Suprapubic skin (tissue), 4 donors: ENCODE measurements around the gene PIGQ. TPM values are rescaled to one million over a fixed set of nuclear protein-coding genes. Genes with fewer than 3 reads are reported as not detected.

Source experiments
- DNase-seq, 2 donors: peaks; one replicate each; pipeline ENCODE4 v3.0.0-alpha.2; 2019; ENCODE audit warnings: low spot score in 2 of 2
- H3K27ac ChIP-seq: fragments of 200-600 bp; sonication (generic); one replicate; pipeline ENCODE4 v1.5.1; 2019
- H3K27me3 ChIP-seq: fragments of 200-600 bp; sonication (generic); one replicate; pipeline ENCODE4 v1.5.1; 2019
- H3K36me3 ChIP-seq: fragments of 200-600 bp; sonication (generic); one replicate; pipeline ENCODE4 v1.5.1; 2019
- H3K4me1 ChIP-seq: fragments of 200-600 bp; sonication (generic); one replicate; pipeline ENCODE4 v1.5.1; 2019
- H3K4me3 ChIP-seq: fragments of 200-600 bp; sonication (generic); one replicate; pipeline ENCODE4 v1.5.1; 2019; ENCODE audit warnings: mild to moderate bottlenecking
- H3K9me3 ChIP-seq: fragments of 200-600 bp; sonication (generic); one replicate; pipeline ENCODE4 v1.5.1; 2019
- EP300 ChIP-seq: sonication (generic); formaldehyde crosslinking; IDR thresholded peaks from one replicate; pipeline ENCODE4 v1.6.1; 2017; ENCODE audit warnings: antibody characterized with exemption
- POLR2A ChIP-seq, 2 donors: fragments of 450-650 bp; IDR thresholded peaks; one replicate each; pipeline ENCODE4 v1.6.1; 2017; ENCODE audit warnings: antibody characterized with exemption in 2 of 2, mild to moderate bottlenecking in 2 of 2, moderate library complexity in 2 of 2
- POLR2AphosphoS5 ChIP-seq, 3 donors: sonication (generic); formaldehyde crosslinking; IDR thresholded peaks; one replicate each; pipeline ENCODE4 v1.6.1; 2017; ENCODE audit warnings: antibody characterized with exemption in 3 of 3
- WGBS: methylation state at CpG from one replicate; pipeline ENCODE4 v1.1.5; 2018; 5-methylcytosine and 5-hydroxymethylcytosine counted together
- total RNA-seq, 4 donors: library from RNA; depleted of rRNA; stranded (reverse); fragments of >200 nt; gene quantifications; one replicate each; pipeline ENCODE4 v1.1.0, GENCODE V29; 2016
- TF ChIP-seq, protein P1 (sequence below), 2 donors: fragments of 200-600 bp in 1 of 2; fragments of 450-650 bp in 1 of 2; sonication (generic) in 1 of 2; IDR thresholded peaks; one replicate each; pipeline ENCODE4 v1.5.1; 2016 to 2019; ENCODE audit warnings: antibody characterized with exemption in 2 of 2, mild to moderate bottlenecking in 1 of 2, moderate library complexity in 1 of 2

Gene PIGQ
- total RNA-seq, 4 donors from 2014 or later = 36.9 to 54.6 (median 44.1) TPM

DNA sequence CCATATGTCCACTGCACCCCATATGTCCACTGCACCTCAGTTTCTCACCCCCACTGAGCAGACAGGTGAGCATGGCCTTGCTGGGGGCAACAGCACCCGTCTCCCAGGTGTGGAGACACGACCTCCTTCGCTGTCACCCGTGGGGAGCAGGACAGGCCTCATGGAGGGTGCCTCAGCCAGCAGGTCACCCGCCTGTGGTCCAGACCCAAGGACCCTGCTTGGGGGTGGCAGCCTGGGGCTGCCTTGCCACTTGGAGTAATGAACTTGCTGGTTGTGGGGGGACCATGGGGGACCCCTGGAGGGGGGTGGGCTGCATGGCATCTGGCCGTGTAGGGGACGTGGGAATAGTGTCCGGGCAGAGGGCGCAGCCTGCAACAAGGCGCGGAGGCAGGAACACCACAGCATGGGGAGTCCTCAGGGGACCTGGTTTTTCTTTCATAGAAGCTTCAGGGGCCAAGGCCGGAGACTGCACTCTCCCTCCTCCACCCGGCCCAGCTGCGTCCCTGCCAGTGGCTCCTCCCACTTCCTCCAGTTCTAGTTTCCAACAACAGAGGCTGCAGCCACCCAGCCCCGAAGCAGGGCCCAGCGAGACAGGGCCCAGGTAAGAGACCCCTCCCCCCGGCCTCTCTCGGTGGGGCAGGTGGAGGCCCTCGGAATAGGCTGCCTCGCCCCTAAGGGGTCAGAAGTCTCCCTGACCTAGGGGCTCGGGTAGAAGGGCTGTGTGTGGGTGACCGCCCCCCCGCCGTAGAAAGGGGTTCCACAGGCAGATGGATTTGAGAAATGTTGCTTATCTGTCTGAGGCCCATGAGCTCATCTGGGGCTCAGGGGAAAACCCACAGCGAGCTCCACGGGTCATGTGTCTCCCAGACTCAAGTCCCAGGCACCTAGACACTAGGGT is 3.0 kb upstream of the PIGQ start, which contains the start of gene NHLRC4:
TSS of gene NHLRC4 (plus strand) at position 531 of the 898 bp plus-strand sequence. CDS start 1,043 bp downstream, outside the sequence.
- H3K36me3 ChIP-seq = no peaks in the 10 kb centered on the region
- no peak for DNase-seq
- peak within 1 kb of the TSS; percentile 32 for H3K4me3 ChIP-seq
- peaks cover 11% of the 10 kb centered on the region for H3K27me3 ChIP-seq
- no peak within 1 kb of the TSS for H3K27ac ChIP-seq
- 41% methylated on average over 8 of the region's 26 CpGs for WGBS
- TF ChIP-seq, protein P1, sequence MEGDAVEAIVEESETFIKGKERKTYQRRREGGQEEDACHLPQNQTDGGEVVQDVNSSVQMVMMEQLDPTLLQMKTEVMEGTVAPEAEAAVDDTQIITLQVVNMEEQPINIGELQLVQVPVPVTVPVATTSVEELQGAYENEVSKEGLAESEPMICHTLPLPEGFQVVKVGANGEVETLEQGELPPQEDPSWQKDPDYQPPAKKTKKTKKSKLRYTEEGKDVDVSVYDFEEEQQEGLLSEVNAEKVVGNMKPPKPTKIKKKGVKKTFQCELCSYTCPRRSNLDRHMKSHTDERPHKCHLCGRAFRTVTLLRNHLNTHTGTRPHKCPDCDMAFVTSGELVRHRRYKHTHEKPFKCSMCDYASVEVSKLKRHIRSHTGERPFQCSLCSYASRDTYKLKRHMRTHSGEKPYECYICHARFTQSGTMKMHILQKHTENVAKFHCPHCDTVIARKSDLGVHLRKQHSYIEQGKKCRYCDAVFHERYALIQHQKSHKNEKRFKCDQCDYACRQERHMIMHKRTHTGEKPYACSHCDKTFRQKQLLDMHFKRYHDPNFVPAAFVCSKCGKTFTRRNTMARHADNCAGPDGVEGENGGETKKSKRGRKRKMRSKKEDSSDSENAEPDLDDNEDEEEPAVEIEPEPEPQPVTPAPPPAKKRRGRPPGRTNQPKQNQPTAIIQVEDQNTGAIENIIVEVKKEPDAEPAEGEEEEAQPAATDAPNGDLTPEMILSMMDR (IDR thresholded peaks at IDR 0.05) = no peak
- no peak for TF ChIP-seq POLR2AphosphoS5 (IDR thresholded peaks at IDR 0.05)
- TF ChIP-seq EP300 = no peak
- no peak for TF ChIP-seq POLR2A (IDR thresholded peaks at IDR 0.05)
- H3K4me1 ChIP-seq = peaks cover 58% of the 10 kb centered on the region
- no peaks in the 10 kb centered on the region for H3K9me3 ChIP-seq

DNA sequence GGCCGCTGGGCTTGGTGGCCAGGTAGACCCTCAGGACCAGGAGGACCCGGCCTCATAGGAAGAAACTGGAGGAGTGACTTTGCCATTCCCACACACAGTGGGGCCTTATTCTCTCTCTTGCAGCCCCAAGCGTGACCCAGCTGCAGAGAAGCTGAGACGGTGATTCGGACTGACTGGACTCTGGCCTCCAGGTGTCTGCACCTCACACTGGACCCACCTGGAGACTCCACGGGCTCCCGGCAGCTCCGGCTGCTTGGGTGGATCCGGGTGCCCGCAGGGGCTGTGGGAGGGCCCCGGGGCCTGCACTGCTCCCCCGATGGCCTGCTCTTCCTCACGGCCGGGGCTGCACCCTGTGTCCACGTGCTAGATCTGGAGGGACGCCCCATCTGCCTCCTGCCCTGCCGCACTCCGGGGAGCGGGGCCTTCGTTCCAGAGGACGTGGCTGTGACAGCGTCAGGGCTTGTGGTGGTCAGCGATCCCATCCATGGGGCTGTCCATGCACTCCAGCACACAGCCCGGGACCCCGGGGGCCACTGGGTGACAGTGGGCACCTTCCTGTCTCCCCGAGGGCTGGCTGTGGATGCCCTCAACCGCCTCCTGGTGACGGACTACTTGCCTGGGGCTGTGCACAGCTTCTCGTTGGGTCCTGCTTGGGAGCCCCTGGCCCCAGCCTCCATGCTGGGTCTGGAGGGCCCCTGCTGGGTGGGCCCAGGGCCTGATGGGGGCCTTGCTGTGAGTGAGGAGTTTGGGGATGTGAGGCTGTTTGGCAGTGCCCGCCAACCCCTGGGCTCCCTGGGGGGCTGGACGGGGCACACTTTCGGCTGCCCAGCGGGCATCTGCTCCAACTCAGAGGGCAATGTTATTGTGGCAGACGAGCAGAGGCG is 2.2 kb upstream of the PIGQ start:
- Histone ChIP-seq H3K27ac (no peak overlapping the region), H3K36me3 (no peaks in the 10 kb centered on the region), H3K9me3 (no peaks in the 10 kb centered on the region), H3K27me3 (peaks cover 5% of the 10 kb centered on the region), H3K4me1 (peaks cover 58% of the 10 kb centered on the region), H3K4me3 (peak overlapping the region; percentile 32)
- TF ChIP-seq POLR2AphosphoS5 (IDR thresholded peaks at IDR 0.05) (no peak), POLR2A (IDR thresholded peaks at IDR 0.05) (no peak), EP300 (no peak)
- TF ChIP-seq, protein P1 (IDR thresholded peaks at IDR 0.05) = no peak
- DNase-seq = no peak
- 86% methylated on average over 20 of the region's 35 CpGs for WGBS

GRCh38 chr16:568401-569258 is 1.1 kb upstream of the PIGQ start:
- peaks cover 2% of the 10 kb centered on the region for H3K36me3 ChIP-seq
- H3K27me3 ChIP-seq = no peaks in the 10 kb centered on the region
- H3K4me3 ChIP-seq = peak overlapping the region; percentile 80
- H3K4me1 ChIP-seq = peaks cover 58% of the 10 kb centered on the region
- 49% methylated on average over 9 of the region's 11 CpGs for WGBS
- H3K9me3 ChIP-seq = no peaks in the 10 kb centered on the region
- DNase-seq = no peak
- H3K27ac ChIP-seq = peak overlapping the region; percentile 74
- TF ChIP-seq POLR2A (IDR thresholded peaks at IDR 0.05) (no peak), POLR2AphosphoS5 (IDR thresholded peaks at IDR 0.05) (no peak), EP300 (no peak)
- TF ChIP-seq, protein P1 (IDR thresholded peaks at IDR 0.05) = no peak

- Histone ChIP-seq H3K4me3 (no peak overlapping the region), H3K27ac (no peak overlapping the region), H3K36me3 (peaks cover 27% of the 10 kb centered on the region), H3K27me3 (no peaks in the 10 kb centered on the region), H3K9me3 (no peaks in the 10 kb centered on the region), H3K4me1 (peaks cover 27% of the 10 kb centered on the region)
- no peak for DNase-seq
- WGBS = 90% methylated on average over 8 of the region's 27 CpGs
- TF ChIP-seq, protein P1 (IDR thresholded peaks at IDR 0.05) = no peak
- TF ChIP-seq EP300 = no peak
- no peak for TF ChIP-seq POLR2A (IDR thresholded peaks at IDR 0.05)
- no peak for TF ChIP-seq POLR2AphosphoS5 (IDR thresholded peaks at IDR 0.05)
Observed at GRCh38 chr16:572865-573650, 3.3 kb downstream of the PIGQ start.
